ENCODE results near the gene FHAD1. TPM values are rescaled to one million over a fixed set of nuclear protein-coding genes. Genes with fewer than 3 reads are reported as not detected.

The FHAD1 gene
- total RNA-seq, 2 donors from 2014 or later: 4.4 TPM; not detected in 1

DNA sequence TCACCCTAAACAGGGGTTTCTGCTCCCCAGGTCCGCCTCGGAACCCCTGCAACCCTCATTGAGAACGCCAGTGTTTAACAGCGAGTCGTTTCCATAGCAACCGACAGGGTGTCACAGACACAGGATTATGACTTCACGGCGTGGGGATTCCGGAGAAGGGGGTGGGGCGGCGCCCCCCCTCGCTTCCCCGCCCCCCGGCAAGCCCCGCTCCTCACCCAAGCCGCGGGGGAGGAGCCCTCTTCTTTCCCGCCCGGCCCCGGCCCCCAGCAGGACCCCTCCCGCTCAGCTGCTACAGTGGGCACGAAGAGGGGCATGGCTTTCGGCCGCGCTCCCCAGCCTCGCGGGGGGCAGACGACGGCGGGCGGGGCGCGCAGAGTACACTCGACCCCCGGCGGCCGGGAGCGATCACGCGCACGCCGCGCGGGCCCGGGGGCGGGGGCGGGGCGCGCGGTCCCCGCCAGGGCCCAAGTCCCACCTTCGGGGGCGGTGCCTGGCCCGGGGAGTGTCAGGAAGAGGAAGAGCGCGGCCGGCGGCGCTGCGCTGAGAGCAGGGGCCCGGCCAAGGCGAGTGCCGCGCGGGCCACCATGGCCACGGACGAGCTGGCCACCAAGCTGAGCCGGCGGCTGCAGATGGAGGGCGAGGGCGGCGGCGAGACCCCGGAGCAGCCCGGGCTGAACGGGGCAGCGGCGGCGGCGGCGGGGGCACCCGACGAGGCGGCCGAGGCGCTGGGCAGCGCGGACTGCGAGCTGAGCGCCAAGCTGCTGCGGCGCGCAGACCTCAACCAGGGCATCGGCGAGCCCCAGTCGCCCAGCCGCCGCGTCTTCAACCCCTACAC is 162.6 kb downstream of the FHAD1 start, which contains the start of gene EFHD2:
TSS of gene EFHD2 (plus strand) at position 501 of the 835 bp plus-strand sequence. CDS start at position 585, 84 bp downstream.
- peak; percentile 70 for ATAC-seq (ENCODE audit: insufficient number of reproducible peaks, low FRiP score, low read depth)
- H3K4me3 ChIP-seq: peak within 1 kb of the TSS; percentile 89
- peaks cover 14 to 56% of the 10 kb centered on the region in 2 donors for H3K4me1 ChIP-seq (ENCODE audit: control insufficient read depth in 1 of 2, low read depth in 2 of 2)
- H3K36me3 ChIP-seq: no peaks in the 10 kb centered on the region
- peak; percentile 64 for DNase-seq (ENCODE audit: low spot score)
- TF ChIP-seq CTCF (IDR thresholded peaks at IDR 0.05): peak; percentile 13
- no peaks in the 10 kb centered on the region for H3K27me3 ChIP-seq (replicated peaks; ENCODE audit: insufficient read depth)
- H3K9me3 ChIP-seq: no peaks in the 10 kb centered on the region
- peak within 1 kb of the TSS in 1 of 2 donors; percentile 33 for H3K27ac ChIP-seq

DNA sequence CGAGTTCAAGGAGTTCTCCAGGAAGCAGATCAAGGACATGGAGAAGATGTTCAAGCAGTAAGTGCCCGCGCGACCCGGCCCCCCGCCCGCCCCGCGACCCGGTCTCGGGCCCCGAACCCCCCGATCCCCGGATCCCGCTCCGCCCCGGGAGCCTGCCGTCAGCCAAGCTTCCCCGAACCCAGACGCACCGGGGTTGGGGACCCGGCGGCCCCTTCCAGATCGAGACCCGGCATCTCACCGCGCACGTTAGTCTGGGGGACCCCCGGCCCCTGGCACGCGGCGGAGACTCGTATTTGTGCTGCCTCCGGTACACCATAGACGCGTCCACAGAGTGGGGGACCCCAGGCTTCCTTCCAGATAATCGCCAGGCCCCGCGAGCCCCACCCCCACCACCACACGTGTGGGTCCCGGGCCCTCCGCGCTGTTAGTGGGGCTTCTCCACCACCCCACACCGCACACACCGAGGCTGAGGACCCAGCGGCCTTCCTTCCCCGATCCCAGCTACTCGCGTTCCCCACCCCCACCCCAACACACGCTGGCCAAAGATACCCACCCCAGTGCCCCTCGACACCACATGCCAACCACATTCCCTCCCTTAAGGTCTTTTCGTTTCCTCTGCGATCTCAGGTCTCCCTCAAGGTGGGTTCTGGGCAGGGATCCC is 163.3 kb downstream of the FHAD1 start:
- Histone ChIP-seq H3K4me1 (ENCODE audit: control insufficient read depth in 1 of 2, low read depth in 2 of 2) (peaks cover 14 to 56% of the 10 kb centered on the region in 2 donors), H3K27ac (peak overlapping the region in 1 of 2 donors; percentile 33), H3K4me3 (peak overlapping the region; percentile 89), H3K9me3 (no peaks in the 10 kb centered on the region), H3K27me3 (replicated peaks; ENCODE audit: insufficient read depth) (no peaks in the 10 kb centered on the region), H3K36me3 (no peaks in the 10 kb centered on the region)
- ATAC-seq (ENCODE audit: insufficient number of reproducible peaks, low FRiP score, low read depth) (no peak), DNase-seq (ENCODE audit: low spot score) (no peak)
- TF ChIP-seq CTCF (IDR thresholded peaks at IDR 0.05): no peak

- ATAC-seq (ENCODE audit: insufficient number of reproducible peaks, low FRiP score, low read depth) (no peak), DNase-seq (ENCODE audit: low spot score) (no peak)
- TF ChIP-seq CTCF (IDR thresholded peaks at IDR 0.05): no peak
- H3K4me1 ChIP-seq (ENCODE audit: control insufficient read depth in 1 of 2, low read depth in 2 of 2): peaks cover 14 to 56% of the 10 kb centered on the region in 2 donors
- H3K9me3 ChIP-seq: no peaks in the 10 kb centered on the region
- H3K27me3 ChIP-seq (replicated peaks; ENCODE audit: insufficient read depth): no peaks in the 10 kb centered on the region
- H3K4me3 ChIP-seq: peak overlapping the region; percentile 89
- no peaks in the 10 kb centered on the region for H3K36me3 ChIP-seq
- no peak overlapping the region for H3K27ac ChIP-seq
Measured at GRCh38 chr1:15410884-15411245, 163.8 kb downstream of the FHAD1 start.

- H3K4me1 ChIP-seq (ENCODE audit: control insufficient read depth in 1 of 2, low read depth in 2 of 2): peaks cover 16 to 55% of the 10 kb centered on the region in 2 donors
- no peak for ATAC-seq (ENCODE audit: insufficient number of reproducible peaks, low FRiP score, low read depth)
Measured at GRCh38 chr1:15411593-15412137, 164.6 kb downstream of the FHAD1 start.

More at GRCh38 chr1:15411593-15412137, 164.6 kb downstream of the FHAD1 start:
- Histone ChIP-seq H3K4me3 (peak overlapping the region; percentile 89), H3K36me3 (no peaks in the 10 kb centered on the region), H3K27me3 (replicated peaks; ENCODE audit: insufficient read depth) (no peaks in the 10 kb centered on the region), H3K9me3 (no peaks in the 10 kb centered on the region), H3K27ac (no peak overlapping the region)
- TF ChIP-seq CTCF (IDR thresholded peaks at IDR 0.05): no peak
- DNase-seq (ENCODE audit: low spot score): no peak
